Nephron (organoid): ENCODE measurements around the gene LCT.
"Not testable (repeated sequence)": the region's sequence is repeated elsewhere in the genome, so short reads cannot be mapped to it uniquely, and the experiment has no call there.

Source experiments
- H3K27ac Mint-ChIP-seq, 3 experiments: 2 replicates each; pipeline ENCODE4 v1.8.0; 2020; ENCODE audit warnings: mixed read lengths in 3 of 3, mild to moderate bottlenecking in 2 of 3, moderate library complexity in 1 of 3
- H3K27me3 Mint-ChIP-seq: 2 replicates; pipeline ENCODE4 v1.8.0; 2021; ENCODE audit warnings: low read depth, mild to moderate bottlenecking, moderate library complexity, mixed read lengths
- H3K36me3 Mint-ChIP-seq: 2 replicates; pipeline ENCODE4 v1.8.0; 2020; ENCODE audit warnings: low read depth, mixed read lengths
- H3K4me1 Mint-ChIP-seq: 2 replicates; pipeline ENCODE4 v1.8.0; 2020; ENCODE audit warnings: mixed read lengths
- H3K4me3 Mint-ChIP-seq, 3 experiments: 2 replicates each; pipeline ENCODE4 v1.8.0; 2020; ENCODE audit warnings: mild to moderate bottlenecking in 3 of 3, mixed read lengths in 3 of 3, moderate library complexity in 2 of 3
- H3K9me3 Mint-ChIP-seq: 2 replicates; pipeline ENCODE4 v1.8.0; 2020; ENCODE audit warnings: mixed read lengths
- TF ChIP-seq, protein P1 (sequence below), 3 experiments: fragments of 200-600 bp; sonication (generic); IDR thresholded peaks; one replicate each; pipeline ENCODE4 v1.5.0; 2021; ENCODE audit warnings: antibody characterized with exemption in 3 of 3; ENCODE audit not compliant: unreplicated experiment in 3 of 3

Gene LCT

DNA sequence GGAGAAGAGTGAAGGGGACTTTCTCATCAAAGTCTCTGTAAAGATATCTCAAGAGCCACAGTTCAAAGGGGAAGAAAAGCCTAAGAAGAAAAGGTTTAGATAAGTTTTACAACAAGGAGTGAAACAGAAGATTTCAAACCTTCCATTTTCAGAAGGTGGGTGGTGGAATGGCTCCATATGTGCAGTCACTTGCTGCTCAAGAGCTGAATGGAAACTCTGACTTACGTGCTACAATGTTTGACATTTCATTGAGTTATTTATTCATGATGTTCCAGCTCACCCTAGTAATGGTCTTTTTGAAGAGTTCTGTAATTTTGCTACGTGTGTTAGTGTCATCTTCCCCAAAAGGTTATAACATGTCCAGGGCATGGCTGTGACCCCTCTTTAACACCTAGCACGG lies 21.7 kb downstream of the LCT start:
- H3K9me3 Mint-ChIP-seq, result peaks cover 5% of the 10 kb centered on the region
- no peaks in the 10 kb centered on the region for H3K4me1 Mint-ChIP-seq
- H3K27me3 Mint-ChIP-seq, result no peaks in the 10 kb centered on the region
- no peak overlapping the region for H3K27ac Mint-ChIP-seq
- TF ChIP-seq, protein P1, sequence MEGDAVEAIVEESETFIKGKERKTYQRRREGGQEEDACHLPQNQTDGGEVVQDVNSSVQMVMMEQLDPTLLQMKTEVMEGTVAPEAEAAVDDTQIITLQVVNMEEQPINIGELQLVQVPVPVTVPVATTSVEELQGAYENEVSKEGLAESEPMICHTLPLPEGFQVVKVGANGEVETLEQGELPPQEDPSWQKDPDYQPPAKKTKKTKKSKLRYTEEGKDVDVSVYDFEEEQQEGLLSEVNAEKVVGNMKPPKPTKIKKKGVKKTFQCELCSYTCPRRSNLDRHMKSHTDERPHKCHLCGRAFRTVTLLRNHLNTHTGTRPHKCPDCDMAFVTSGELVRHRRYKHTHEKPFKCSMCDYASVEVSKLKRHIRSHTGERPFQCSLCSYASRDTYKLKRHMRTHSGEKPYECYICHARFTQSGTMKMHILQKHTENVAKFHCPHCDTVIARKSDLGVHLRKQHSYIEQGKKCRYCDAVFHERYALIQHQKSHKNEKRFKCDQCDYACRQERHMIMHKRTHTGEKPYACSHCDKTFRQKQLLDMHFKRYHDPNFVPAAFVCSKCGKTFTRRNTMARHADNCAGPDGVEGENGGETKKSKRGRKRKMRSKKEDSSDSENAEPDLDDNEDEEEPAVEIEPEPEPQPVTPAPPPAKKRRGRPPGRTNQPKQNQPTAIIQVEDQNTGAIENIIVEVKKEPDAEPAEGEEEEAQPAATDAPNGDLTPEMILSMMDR (IDR thresholded peaks at IDR 0.05; ENCODE audit: unreplicated experiment in 3 of 3), result no peak
- no peaks in the 10 kb centered on the region for H3K36me3 Mint-ChIP-seq
- H3K4me3 Mint-ChIP-seq, result no peak overlapping the region

- H3K9me3 Mint-ChIP-seq, result peaks cover 5% of the 10 kb centered on the region
- no peak overlapping the region for H3K27ac Mint-ChIP-seq
- H3K27me3 Mint-ChIP-seq, result no peaks in the 10 kb centered on the region
- H3K4me1 Mint-ChIP-seq, result no peaks in the 10 kb centered on the region
- no peak overlapping the region for H3K4me3 Mint-ChIP-seq
- H3K36me3 Mint-ChIP-seq, result no peaks in the 10 kb centered on the region
- TF ChIP-seq, protein P1 (IDR thresholded peaks at IDR 0.05; ENCODE audit: unreplicated experiment in 3 of 3), result no peak
Observed at GRCh38 chr2:135812907-135813511, 24.0 kb downstream of the LCT start.

DNA sequence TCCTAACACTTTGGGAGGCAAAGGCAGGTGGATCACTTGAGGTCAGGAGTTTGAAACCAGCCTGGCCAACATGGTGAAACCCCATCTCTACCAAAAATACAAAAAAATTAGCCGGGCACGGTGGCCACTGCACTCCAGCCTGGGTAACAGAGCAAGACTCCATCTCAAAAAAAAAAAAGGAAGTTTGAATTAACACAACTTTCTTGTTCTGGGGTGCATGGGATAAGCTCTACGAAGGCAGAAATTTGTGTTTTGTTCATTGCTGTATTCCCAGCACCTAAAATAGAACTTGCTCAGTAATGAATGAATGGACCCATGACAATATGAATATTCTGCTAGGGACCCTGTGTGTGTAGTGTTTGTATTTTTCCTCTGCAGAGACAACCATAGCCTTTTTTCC lies 29.1 kb downstream of the LCT start:
- H3K27ac Mint-ChIP-seq, H3K27me3 Mint-ChIP-seq, H3K4me1 Mint-ChIP-seq, H3K9me3 Mint-ChIP-seq, H3K36me3 Mint-ChIP-seq, H3K4me3 Mint-ChIP-seq: not testable (repeated sequence)

GRCh38 chr2:135803278-135803677 lies 33.7 kb downstream of the LCT start:
- Mint-ChIP-seq H3K27ac (no peak overlapping the region), H3K4me3 (no peak overlapping the region), H3K4me1 (no peaks in the 10 kb centered on the region), H3K27me3 (no peaks in the 10 kb centered on the region), H3K9me3 (peaks cover 6% of the 10 kb centered on the region), H3K36me3 (no peaks in the 10 kb centered on the region)
- TF ChIP-seq, protein P1 (IDR thresholded peaks at IDR 0.05; ENCODE audit: unreplicated experiment in 3 of 3), result no peak

DNA sequence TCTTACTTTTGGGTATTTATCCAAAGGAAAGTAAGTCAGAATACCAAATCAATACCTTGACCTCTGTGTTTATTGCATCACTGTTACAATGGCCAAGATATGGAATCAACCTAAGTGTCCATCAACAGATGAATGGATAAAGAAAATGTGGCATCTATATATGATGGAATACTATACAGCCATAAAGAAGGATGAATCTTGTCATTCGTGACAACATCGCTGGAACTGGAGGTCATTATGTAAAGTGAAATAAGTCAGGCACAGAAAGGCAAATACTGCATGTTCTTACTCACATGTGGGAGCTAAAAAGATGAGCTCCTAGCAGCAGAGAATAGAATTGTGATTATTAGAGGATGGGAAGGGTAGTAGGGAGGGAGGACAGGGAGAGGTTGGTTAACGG lies 34.6 kb downstream of the LCT start:
- peaks cover 6% of the 10 kb centered on the region for H3K9me3 Mint-ChIP-seq
- H3K4me3 Mint-ChIP-seq, result no peak overlapping the region
- H3K36me3 Mint-ChIP-seq, result no peaks in the 10 kb centered on the region
- no peaks in the 10 kb centered on the region for H3K4me1 Mint-ChIP-seq
- H3K27ac Mint-ChIP-seq, result no peak overlapping the region
- TF ChIP-seq, protein P1 (IDR thresholded peaks at IDR 0.05; ENCODE audit: unreplicated experiment in 3 of 3), result no peak
- H3K27me3 Mint-ChIP-seq, result no peaks in the 10 kb centered on the region

GRCh38 chr2:135800513-135801460 lies 36.2 kb downstream of the LCT start:
- H3K27ac Mint-ChIP-seq, result no peak overlapping the region
- no peak overlapping the region for H3K4me3 Mint-ChIP-seq
- no peaks in the 10 kb centered on the region for H3K36me3 Mint-ChIP-seq
- TF ChIP-seq, protein P1 (IDR thresholded peaks at IDR 0.05; ENCODE audit: unreplicated experiment in 3 of 3), result no peak
- H3K9me3 Mint-ChIP-seq, result peaks cover 6% of the 10 kb centered on the region
- no peaks in the 10 kb centered on the region for H3K27me3 Mint-ChIP-seq
- H3K4me1 Mint-ChIP-seq, result no peaks in the 10 kb centered on the region
